ENCODE measurements around the gene THOC6. TPM values are rescaled to one million over a fixed set of nuclear protein-coding genes. Genes with fewer than 3 reads are reported as not detected.
"Not testable (repeated sequence)": the region's sequence is repeated elsewhere in the genome, so short reads cannot be mapped to it uniquely, and the experiment has no call there.

Gene THOC6
- total RNA-seq, 1 experiment from 2014 or later, result 56.7 TPM

DNA sequence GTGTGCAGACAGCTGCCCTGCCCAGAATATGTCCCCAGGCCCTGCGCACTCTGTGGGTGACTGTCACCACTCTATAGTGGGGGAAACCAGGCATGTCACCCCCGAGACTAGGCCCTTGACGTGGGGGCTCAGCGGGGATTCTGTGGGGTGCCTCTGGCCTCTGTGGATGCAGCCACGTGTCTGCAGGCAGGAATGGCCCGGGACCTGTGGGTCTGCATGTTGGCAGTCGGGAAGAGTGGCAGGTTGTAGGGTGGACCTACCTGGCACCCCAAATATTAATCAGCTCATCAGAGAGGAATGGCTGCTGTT, 42.6 kb downstream of the THOC6 start:
- no peak for DNase-seq (ENCODE audit: low read depth, low spot score)
- in situ Hi-C loops (cut with HindIII; ENCODE audit: low pct_unique_long_range_greater_than_20kb, low sequenced_read_pairs) (no loop called here), intact Hi-C loops (cut with micrococcal nuclease; ENCODE audit: unreplicated experiment) (no loop called here)
- H3K27ac ChIP-seq (ENCODE audit: low read length), result no peak overlapping the region
- no peak for ATAC-seq
- no peaks in the 10 kb centered on the region for H3K27me3 ChIP-seq (ENCODE audit: control insufficient read depth, insufficient read depth, low read length)
- H3K4me1 ChIP-seq (ENCODE audit: control insufficient read depth, insufficient read depth, low read length), result peaks cover 8% of the 10 kb centered on the region; the same call in 1 of the 2 replicates
- H3K9me3 ChIP-seq (ENCODE audit: control insufficient read depth, insufficient read depth, low read depth, low read length), result no peaks in the 10 kb centered on the region
- CTCF ChIA-PET, result no interaction called here
- H3K4me3 ChIP-seq (ENCODE audit: low read depth in 2 of 2, low read length in 2 of 2), result no peak overlapping the region
- POLR2A ChIA-PET, result no interaction called here
- no peaks in the 10 kb centered on the region for H3K36me3 ChIP-seq (ENCODE audit: control insufficient read depth, insufficient read depth, low read length)
- BruUV-seq (replicated peaks), result no TSS peak
- TF ChIP-seq TCF7L2 (IDR thresholded peaks at IDR 0.05; ENCODE audit: low read depth, low read length), result no peak

- intact Hi-C loops (cut with micrococcal nuclease; ENCODE audit: unreplicated experiment) (no loop called here), in situ Hi-C loops (cut with HindIII; ENCODE audit: low pct_unique_long_range_greater_than_20kb, low sequenced_read_pairs) (no loop called here)
- Histone ChIP-seq H3K9me3 (ENCODE audit: control insufficient read depth, insufficient read depth, low read depth, low read length) (no peaks in the 10 kb centered on the region), H3K4me1 (ENCODE audit: control insufficient read depth, insufficient read depth, low read length) (peaks cover 8% of the 10 kb centered on the region; the same call in 1 of the 2 replicates), H3K27me3 (ENCODE audit: control insufficient read depth, insufficient read depth, low read length) (no peaks in the 10 kb centered on the region), H3K4me3 (ENCODE audit: low read depth in 2 of 2, low read length in 2 of 2) (no peak overlapping the region), H3K27ac (ENCODE audit: low read length) (no peak overlapping the region), H3K36me3 (ENCODE audit: control insufficient read depth, insufficient read depth, low read length) (no peaks in the 10 kb centered on the region)
- no peak for TF ChIP-seq REST (IDR thresholded peaks at IDR 0.05; ENCODE audit: insufficient read depth in 1 of 2, low read depth in 2 of 2, low read length in 1 of 2)
- no TSS peak for BruUV-seq (replicated peaks)
- ChIA-PET POLR2A (no interaction called here), CTCF (interaction anchor here (1.0 kb wide), 1 partner anchor 10 kb away, joined by 9 read pairs; no protein-coding TSS in a partner anchor)
- DNase-seq (ENCODE audit: low read depth, low spot score), result no peak
- no peak for ATAC-seq
These were observed 44.7 kb downstream of the THOC6 start for GRCh38 chr16:3068487-3068886.

DNA sequence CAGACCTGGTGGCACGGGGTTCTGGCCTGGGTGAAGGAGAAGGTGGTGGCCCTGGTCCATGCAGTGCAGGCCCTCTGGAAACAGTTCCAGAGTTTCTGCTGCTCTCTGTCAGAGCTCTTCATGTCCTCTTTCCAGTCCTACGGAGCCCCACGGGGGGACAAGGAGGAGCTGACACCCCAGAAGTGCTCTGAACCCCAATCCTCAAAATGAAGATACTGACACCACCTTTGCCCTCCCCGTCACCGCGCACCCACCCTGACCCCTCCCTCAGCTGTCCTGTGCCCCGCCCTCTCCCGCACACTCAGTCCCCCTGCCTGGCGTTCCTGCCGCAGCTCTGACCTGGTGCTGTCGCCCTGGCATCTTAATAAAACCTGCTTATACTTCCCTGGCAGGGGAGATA, 45.3 kb downstream of the THOC6 start:
- BruUV-seq (replicated peaks); H3K9me3 ChIP-seq (ENCODE audit: control insufficient read depth, insufficient read depth, low read depth, low read length); intact Hi-C loops (cut with micrococcal nuclease; ENCODE audit: unreplicated experiment); in situ Hi-C loops (cut with HindIII; ENCODE audit: low pct_unique_long_range_greater_than_20kb, low sequenced_read_pairs); H3K27ac ChIP-seq (ENCODE audit: low read length); CTCF ChIA-PET; H3K36me3 ChIP-seq (ENCODE audit: control insufficient read depth, insufficient read depth, low read length); DNase-seq (ENCODE audit: low read depth, low spot score); H3K4me1 ChIP-seq (ENCODE audit: control insufficient read depth, insufficient read depth, low read length); ATAC-seq; H3K27me3 ChIP-seq (ENCODE audit: control insufficient read depth, insufficient read depth, low read length); POLR2A ChIA-PET; H3K4me3 ChIP-seq (ENCODE audit: low read depth in 2 of 2, low read length in 2 of 2): not testable (repeated sequence)

DNA sequence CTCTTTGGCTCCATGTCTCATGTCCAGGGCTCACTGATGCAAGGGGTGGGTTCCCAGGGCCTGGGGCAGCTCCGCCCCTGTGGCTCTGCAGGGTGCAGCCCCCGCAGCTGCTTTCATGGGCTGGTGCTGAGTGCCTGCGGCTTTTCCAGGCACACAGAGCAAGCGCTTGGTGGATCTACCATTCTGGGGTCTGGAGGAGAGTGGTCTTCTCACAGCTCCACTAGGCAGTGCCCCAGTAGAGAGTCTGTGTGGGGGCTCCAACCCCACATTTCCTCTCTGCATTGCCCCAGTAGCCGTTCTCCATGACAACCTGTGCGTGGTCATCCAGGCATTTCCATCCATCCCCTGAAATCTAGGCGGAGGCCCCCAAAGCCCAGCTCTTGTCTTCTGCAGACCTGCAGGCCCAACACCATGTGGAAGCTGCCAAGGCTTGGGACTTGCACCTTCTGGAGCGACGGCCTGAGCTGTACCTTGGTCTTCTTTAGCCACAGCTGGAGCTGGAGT, 46.8 kb downstream of the THOC6 start:
- intact Hi-C loops (cut with micrococcal nuclease; ENCODE audit: unreplicated experiment), result no loop called here
- CTCF ChIA-PET, result no interaction called here
- Histone ChIP-seq H3K36me3 (ENCODE audit: control insufficient read depth, insufficient read depth, low read length) (no peaks in the 10 kb centered on the region), H3K27me3 (ENCODE audit: control insufficient read depth, insufficient read depth, low read length) (no peaks in the 10 kb centered on the region), H3K4me1 (ENCODE audit: control insufficient read depth, insufficient read depth, low read length) (no peaks in the 10 kb centered on the region; the same call in 1 of the 2 replicates), H3K4me3 (ENCODE audit: low read depth in 2 of 2, low read length in 2 of 2) (no peak overlapping the region), H3K27ac (ENCODE audit: low read length) (no peak overlapping the region), H3K9me3 (ENCODE audit: control insufficient read depth, insufficient read depth, low read depth, low read length) (no peaks in the 10 kb centered on the region)
- no TSS peak for BruUV-seq (replicated peaks)
- in situ Hi-C loops (cut with HindIII; ENCODE audit: low pct_unique_long_range_greater_than_20kb, low sequenced_read_pairs), result no loop called here
- DNase-seq (ENCODE audit: low read depth, low spot score) (no peak), ATAC-seq (no peak)
- POLR2A ChIA-PET, result no interaction called here
- TF ChIP-seq SIN3A (IDR thresholded peaks at IDR 0.05; ENCODE audit: borderline replicate concordance, insufficient read depth, low read depth, low read length) (no peak), REST (IDR thresholded peaks at IDR 0.05; ENCODE audit: insufficient read depth in 1 of 2, low read depth in 2 of 2, low read length in 1 of 2) (no peak)
